22Rv1 (cell line): Measurements from ENCODE around the gene SCAF11.

Experiments
- H3K27ac ChIP-seq: fragments of 450-650 bp; 2 replicates; pipeline ENCODE4 v1.5.1; 2017
- ZFX ChIP-seq: fragments of 450-650 bp; IDR thresholded peaks from 2 replicates; pipeline ENCODE4 v1.6.1; 2017; ENCODE audit warnings: antibody characterized with exemption, borderline replicate concordance
- TF ChIP-seq, protein P1 (sequence below): fragments of 450-650 bp; IDR thresholded peaks from 2 replicates; pipeline ENCODE4 v1.5.1; 2017; ENCODE audit warnings: mild to moderate bottlenecking

The SCAF11 gene

DNA sequence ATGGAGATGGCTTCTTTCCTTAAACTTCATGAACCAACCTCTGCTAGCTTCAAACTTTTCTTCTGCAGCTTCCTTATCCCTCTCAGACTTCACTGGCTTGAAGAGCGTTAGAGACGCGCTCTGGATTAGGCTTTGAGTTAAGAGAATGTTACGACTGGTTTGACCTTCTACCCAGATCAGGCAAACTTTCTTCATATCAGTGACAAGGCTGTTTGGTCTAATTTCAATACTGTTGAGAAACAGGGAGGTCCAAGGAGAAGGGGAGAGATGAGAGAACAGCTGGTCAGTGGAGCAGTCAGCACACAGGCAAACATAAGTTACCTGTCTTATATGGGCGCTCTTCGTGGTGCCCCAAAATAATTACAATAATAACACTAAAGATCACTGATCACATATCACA is 14.9 kb downstream of the SCAF11 start:
- H3K27ac ChIP-seq = no peak overlapping the region
- TF ChIP-seq, protein P1, sequence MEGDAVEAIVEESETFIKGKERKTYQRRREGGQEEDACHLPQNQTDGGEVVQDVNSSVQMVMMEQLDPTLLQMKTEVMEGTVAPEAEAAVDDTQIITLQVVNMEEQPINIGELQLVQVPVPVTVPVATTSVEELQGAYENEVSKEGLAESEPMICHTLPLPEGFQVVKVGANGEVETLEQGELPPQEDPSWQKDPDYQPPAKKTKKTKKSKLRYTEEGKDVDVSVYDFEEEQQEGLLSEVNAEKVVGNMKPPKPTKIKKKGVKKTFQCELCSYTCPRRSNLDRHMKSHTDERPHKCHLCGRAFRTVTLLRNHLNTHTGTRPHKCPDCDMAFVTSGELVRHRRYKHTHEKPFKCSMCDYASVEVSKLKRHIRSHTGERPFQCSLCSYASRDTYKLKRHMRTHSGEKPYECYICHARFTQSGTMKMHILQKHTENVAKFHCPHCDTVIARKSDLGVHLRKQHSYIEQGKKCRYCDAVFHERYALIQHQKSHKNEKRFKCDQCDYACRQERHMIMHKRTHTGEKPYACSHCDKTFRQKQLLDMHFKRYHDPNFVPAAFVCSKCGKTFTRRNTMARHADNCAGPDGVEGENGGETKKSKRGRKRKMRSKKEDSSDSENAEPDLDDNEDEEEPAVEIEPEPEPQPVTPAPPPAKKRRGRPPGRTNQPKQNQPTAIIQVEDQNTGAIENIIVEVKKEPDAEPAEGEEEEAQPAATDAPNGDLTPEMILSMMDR = no peak
- no peak for TF ChIP-seq ZFX

DNA sequence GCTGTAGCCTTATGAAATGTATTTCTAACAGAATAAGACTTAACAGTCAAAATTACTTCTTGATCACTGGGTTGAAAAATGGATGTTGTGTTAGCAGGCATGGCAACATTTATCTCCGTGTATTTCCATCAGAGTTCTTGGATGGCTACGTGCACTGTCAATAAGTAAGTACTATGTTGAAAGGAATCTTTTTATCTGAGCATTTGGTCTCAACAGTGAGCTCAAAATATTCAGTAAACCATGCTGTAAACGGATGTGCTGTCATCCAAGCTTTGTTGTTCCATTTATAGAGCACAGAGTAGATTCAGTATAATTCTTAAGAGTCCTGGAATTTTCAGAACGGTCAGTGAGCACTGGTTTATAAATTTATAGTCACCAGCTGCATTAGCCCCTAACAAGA is 15.5 kb downstream of the SCAF11 start:
- TF ChIP-seq ZFX = no peak
- TF ChIP-seq, protein P1 = no peak
- no peak overlapping the region for H3K27ac ChIP-seq

DNA sequence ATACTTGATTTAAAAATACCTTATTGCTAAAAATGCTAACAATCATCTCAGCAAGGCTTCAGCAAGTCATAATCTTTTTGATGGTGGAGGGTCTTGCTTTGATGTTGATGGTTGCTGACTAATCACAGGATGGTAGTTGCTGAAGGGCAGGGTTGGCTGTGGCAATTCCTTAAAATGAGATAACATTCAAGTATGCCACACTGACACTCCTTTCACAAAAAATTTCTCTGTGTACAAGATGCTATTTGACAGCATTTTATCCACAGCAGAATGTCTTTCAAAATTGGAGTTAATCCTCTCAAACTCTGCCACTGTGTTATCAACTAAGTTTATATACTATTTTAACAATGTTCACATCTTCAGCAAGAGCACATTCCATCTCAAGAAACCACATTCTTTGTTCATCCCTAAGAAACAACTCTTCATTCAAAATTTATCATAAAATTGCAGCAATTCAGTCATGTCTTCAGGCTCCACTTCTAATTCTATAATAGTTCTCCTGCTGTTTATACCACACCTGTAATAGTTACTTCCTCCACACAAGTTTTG is 16.1 kb downstream of the SCAF11 start:
- no peak overlapping the region for H3K27ac ChIP-seq
- TF ChIP-seq, protein P1 = no peak
- no peak for TF ChIP-seq ZFX

DNA sequence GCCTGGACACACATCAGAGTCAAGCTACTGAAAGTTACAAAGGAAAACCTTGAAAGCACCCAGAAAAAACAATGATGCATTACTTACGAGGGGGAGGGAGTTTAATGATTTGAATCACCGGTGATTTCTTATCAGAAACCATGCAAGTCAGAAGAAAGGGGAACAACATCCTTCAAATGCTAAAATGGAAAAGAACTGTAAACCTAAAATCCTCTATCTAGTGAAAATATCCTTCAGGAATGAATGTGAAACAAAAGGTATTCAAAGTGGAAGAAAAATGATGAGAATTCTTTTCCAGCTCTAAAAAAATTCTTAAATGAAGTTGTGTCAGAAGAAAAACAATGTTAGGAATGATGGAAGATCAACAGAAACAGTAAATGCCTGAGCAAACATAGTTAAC is 16.8 kb downstream of the SCAF11 start:
- no peak overlapping the region for H3K27ac ChIP-seq
- TF ChIP-seq ZFX = no peak
- TF ChIP-seq, protein P1 = no peak

DNA sequence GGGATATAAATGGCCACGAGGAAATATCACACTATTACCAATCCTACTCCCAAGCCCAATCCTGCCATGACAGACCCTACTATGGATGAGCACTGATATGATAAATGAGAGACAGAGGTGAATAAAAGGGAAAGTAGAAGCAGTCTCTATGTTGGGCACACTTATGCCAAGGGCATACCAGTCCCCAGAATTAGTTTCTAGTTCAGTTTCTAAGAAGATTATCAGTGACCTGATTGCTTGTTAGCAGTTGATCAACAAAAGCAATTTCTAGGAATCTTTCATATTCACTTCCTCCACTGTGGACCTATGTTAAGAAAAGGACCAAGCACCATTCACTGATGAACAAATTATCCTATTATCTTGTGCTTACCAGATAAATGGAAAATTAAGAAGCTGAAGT is 20.0 kb downstream of the SCAF11 start:
- no peak overlapping the region for H3K27ac ChIP-seq
- no peak for TF ChIP-seq ZFX
- TF ChIP-seq, protein P1 = no peak

DNA sequence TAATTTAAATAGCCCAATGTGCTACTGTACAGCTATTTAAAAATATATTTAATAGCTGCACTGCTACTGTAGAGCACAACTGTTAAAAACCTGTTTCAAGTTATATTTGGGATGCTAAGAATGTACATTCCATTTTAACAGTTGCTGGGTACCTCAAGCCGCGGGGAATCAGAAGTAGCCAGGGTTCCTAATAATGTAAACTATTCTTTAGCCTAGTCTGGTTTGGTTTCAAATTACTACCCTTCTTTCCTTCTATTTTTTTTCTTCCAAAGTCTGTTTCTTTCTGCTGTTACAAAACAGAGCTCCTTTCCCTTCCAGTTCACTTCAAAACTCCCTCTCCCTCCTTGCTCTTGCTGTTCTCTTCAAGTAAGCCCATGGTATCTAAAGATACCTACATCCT is 21.3 kb downstream of the SCAF11 start:
- no peak for TF ChIP-seq ZFX
- TF ChIP-seq, protein P1 = no peak
- no peak overlapping the region for H3K27ac ChIP-seq

DNA sequence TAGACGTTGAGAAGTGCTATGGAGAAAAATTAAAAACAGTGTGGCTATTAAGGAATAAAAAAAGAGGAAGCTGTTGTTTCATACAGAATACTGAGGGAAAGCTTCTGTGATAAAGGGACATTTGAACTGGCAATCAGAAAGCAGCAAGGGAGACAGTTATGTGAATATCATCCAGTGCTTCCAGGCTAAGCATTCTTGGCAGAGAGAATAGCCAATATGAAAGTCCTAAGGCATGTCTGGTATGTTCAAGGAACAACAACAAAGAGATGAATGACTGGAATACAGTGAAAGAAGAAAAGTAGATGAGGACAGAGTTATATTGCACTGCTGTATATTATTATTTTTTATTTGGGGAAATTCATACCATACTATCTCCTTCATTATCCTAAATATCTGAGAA is 23.9 kb downstream of the SCAF11 start:
- no peak overlapping the region for H3K27ac ChIP-seq
- TF ChIP-seq, protein P1 = no peak
- TF ChIP-seq ZFX = no peak
